ENCODE results near the gene SH3D21.

SH3D21 gene

DNA sequence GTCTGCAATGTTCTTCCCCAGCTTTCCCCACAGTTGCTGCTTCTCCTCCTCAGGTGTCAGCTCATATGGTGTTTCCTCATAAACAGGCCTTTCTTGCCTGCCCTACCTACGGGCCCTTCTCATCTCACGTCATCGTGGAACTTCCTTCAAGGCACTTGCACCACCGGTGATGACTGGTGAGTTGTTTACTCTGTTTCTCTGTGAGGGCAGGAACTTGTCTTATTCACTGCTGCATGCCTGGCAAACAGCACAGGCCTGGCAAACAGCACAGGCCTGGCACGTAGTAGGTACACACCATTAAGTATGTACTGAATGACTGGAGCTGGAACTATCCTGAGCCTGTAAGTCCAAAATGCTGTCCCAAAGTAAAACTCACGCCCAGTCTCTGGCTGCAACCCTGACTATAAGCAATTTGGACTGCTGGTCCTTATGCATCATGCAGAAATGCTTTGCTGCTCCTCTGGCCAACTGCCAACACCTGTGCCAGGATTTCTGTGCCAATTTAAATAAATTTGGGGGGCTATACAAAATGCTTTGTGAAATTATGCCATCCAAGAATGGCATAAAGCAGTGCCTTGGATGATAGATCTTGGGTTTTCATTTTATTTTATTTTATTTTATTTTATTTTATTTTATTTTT, 53.9 kb downstream of the SH3D21 start:
- no peak for DNase-seq

DNA sequence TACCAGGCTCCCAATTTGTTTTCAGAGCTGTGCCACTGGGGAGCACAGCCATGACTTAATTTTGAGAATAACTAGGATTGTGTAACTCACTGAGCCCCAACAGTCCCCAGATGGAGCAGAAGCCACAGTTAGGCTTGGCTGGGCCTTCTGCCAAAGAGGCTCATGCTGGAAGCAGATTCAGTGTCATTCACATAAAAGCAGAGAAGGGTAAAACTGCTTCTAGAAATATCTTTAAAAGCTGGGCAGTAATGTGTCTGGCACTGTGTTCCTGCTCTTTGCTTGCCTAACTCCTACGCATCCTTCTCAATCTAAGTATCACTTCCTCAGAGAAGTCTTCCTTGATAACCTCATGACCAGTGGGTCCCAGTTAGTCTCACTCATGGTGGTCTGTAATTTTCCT, 59.2 kb downstream of the SH3D21 start:
- no peak for DNase-seq

- DNase-seq, result no peak
Observed at GRCh38 chr1:36366091-36366661, 60.0 kb downstream of the SH3D21 start.

- DNase-seq, result no peak
Observed at GRCh38 chr1:36367066-36367465, 60.9 kb downstream of the SH3D21 start.

DNA sequence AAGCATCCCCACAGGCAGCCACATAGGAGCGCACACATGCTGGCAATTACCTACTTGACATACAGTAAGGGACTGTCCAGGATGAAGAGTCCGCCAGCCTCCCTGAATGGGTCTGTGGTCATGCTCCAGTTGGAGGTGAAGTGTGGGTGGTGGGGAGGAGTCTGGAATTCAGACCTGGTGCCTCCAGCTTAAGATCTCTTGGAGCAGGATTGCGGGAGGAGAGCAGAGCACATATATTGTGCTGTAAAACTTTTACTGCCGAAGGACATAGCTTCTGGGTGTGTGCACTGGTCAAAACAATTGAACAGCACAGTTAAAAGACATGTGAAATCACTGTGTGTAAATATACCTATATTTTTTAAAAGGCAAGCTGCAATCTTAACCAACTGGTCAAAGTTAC, 61.6 kb downstream of the SH3D21 start:
- no peak for DNase-seq

- DNase-seq, result peak; percentile 74
Observed at GRCh38 chr1:36369061-36369861, 63.1 kb downstream of the SH3D21 start.
